ENCODE data around the gene HGD. TPM values are rescaled to one million over a fixed set of nuclear protein-coding genes. Genes with fewer than 3 reads are reported as not detected.

The HGD gene
- total and polyA plus RNA-seq, 10 of the 15 experiments (the other 5 are each of a cell fraction or from before 2014, with no cell fraction given): 0.18 to 0.81 (median 0.40) TPM; not detected in 6

- TF ChIP-seq ZBTB40 (IDR thresholded peaks at IDR 0.05; ENCODE audit: borderline replicate concordance) (no peak), ZSCAN29 (IDR thresholded peaks at IDR 0.05) (no peak), IRF5 (IDR thresholded peaks at IDR 0.05; ENCODE audit: borderline replicate concordance) (no peak), BHLHE40 (IDR thresholded peaks at IDR 0.05; ENCODE audit: borderline replicate concordance in 1 of 2, low read depth in 2 of 2, low read length in 1 of 2) (no peak), NFIC (IDR thresholded peaks at IDR 0.05; ENCODE audit: low read depth, low read length) (no peak), ZNF24 (IDR thresholded peaks at IDR 0.05) (no peak), ZBTB33 (IDR thresholded peaks at IDR 0.05) (no peak), BACH1 (IDR thresholded peaks at IDR 0.05; ENCODE audit: borderline replicate concordance) (no peak), NBN (IDR thresholded peaks at IDR 0.05) (no peak), NFXL1 (IDR thresholded peaks at IDR 0.05; ENCODE audit: borderline replicate concordance) (no peak), SRF (IDR thresholded peaks at IDR 0.05; ENCODE audit: low read depth in 2 of 2, low read length in 2 of 2) (no peak), PAX8 (IDR thresholded peaks at IDR 0.05) (no peak), RB1 (IDR thresholded peaks at IDR 0.05; ENCODE audit: borderline replicate concordance) (no peak), CBX3 (IDR thresholded peaks at IDR 0.05; ENCODE audit: borderline replicate concordance, low read depth) (no peak), ATF2 (IDR thresholded peaks at IDR 0.05; ENCODE audit: low read length) (no peak), RELA (IDR thresholded peaks at IDR 0.05; ENCODE audit: borderline replicate concordance, partially characterized antibody) (peak; percentile 14), POLR2AphosphoS2 (IDR thresholded peaks at IDR 0.05; ENCODE audit: low read depth, low read length) (no peak), SREBF2 (IDR thresholded peaks at IDR 0.05; ENCODE audit: low read length) (no peak), CTCF (IDR thresholded peaks at IDR 0.05 in 2 of 3, conservative IDR thresholded peaks at IDR 0.05 in 1 of 3; ENCODE audit: control insufficient read depth in 2 of 3, extremely low read depth in 1 of 3, insufficient read depth in 1 of 3, low read depth in 3 of 3, low read length in 3 of 3) (no peak), HDAC2 (IDR thresholded peaks at IDR 0.05) (no peak), MEF2B (IDR thresholded peaks at IDR 0.05; ENCODE audit: partially characterized antibody, poor library complexity, severe bottlenecking) (peak; percentile 80), SMARCA5 (IDR thresholded peaks at IDR 0.05) (no peak)
Observed at GRCh38 chr3:120622457-120622856, 59.6 kb downstream of the HGD start (continued).

Data from GM12878 (cell line).